Activated naive CD4-positive, alpha-beta T cell treated with anti-CD3 and anti-CD28 coated beads, Interleukin-2, amount 50 U/mL, for 24 hours (primary cell): ENCODE results near the gene EGR4.

Source experiments
- H3K27ac Mint-ChIP-seq: one replicate; pipeline ENCODE4 v1.8.0; 2021; ENCODE audit warnings: mild to moderate bottlenecking, mixed read lengths
- H3K27me3 Mint-ChIP-seq: one replicate; pipeline ENCODE4 v1.8.0; 2021; ENCODE audit warnings: mixed read lengths
- H3K36me3 Mint-ChIP-seq: one replicate; pipeline ENCODE4 v1.8.0; 2021; ENCODE audit warnings: mixed read lengths
- H3K4me1 Mint-ChIP-seq: one replicate; pipeline ENCODE4 v1.8.0; 2021; ENCODE audit warnings: mixed read lengths
- H3K4me3 Mint-ChIP-seq: one replicate; pipeline ENCODE4 v1.8.0; 2021; ENCODE audit warnings: mild to moderate bottlenecking, mixed read lengths
- H3K9me3 Mint-ChIP-seq: one replicate; pipeline ENCODE4 v1.8.0; 2021; ENCODE audit warnings: mixed read lengths

The EGR4 gene

GRCh38 chr2:73250872-73251846, 42.2 kb downstream of the EGR4 start:
- no peak overlapping the region for H3K27ac Mint-ChIP-seq
- H3K27me3 Mint-ChIP-seq, result no peaks in the 10 kb centered on the region
- H3K36me3 Mint-ChIP-seq, result peaks cover 21% of the 10 kb centered on the region
- peaks cover 8% of the 10 kb centered on the region for H3K4me1 Mint-ChIP-seq
- H3K9me3 Mint-ChIP-seq, result no peaks in the 10 kb centered on the region
- H3K4me3 Mint-ChIP-seq, result no peak overlapping the region

- no peak overlapping the region for H3K4me3 Mint-ChIP-seq
- no peaks in the 10 kb centered on the region for H3K27me3 Mint-ChIP-seq
- H3K27ac Mint-ChIP-seq, result no peak overlapping the region
- peaks cover 15% of the 10 kb centered on the region for H3K4me1 Mint-ChIP-seq
- no peaks in the 10 kb centered on the region for H3K9me3 Mint-ChIP-seq
- peaks cover 20% of the 10 kb centered on the region for H3K36me3 Mint-ChIP-seq
Measured at GRCh38 chr2:73249636-73250035, 43.7 kb downstream of the EGR4 start.

DNA sequence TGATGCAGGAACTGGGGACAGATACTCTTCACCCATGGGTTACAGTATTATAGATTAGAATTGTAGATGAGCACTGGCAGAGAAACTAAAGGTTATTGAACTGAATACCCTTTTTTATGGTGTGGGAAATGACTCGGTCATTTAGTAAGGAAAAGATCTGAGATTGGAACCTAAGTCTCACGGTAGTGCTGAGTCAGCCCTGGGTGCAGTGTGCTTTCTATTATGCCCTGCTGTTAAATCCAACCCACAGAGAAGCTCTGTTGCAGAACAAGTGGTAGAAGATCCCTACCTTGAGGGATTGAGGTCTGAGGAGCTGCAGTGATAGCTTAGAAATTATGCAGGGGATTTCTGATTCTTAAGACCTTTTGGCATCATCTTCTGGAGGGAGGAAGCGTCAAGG, 46.5 kb downstream of the EGR4 start:
- Mint-ChIP-seq H3K27me3 (no peaks in the 10 kb centered on the region), H3K9me3 (no peaks in the 10 kb centered on the region), H3K36me3 (peaks cover 17% of the 10 kb centered on the region), H3K4me1 (peaks cover 15% of the 10 kb centered on the region), H3K27ac (peak overlapping the region; percentile 57), H3K4me3 (no peak overlapping the region)

GRCh38 chr2:73244580-73244979, 48.8 kb downstream of the EGR4 start:
- H3K9me3 Mint-ChIP-seq, result no peaks in the 10 kb centered on the region
- H3K36me3 Mint-ChIP-seq, result peaks cover 13% of the 10 kb centered on the region
- no peak overlapping the region for H3K4me3 Mint-ChIP-seq
- H3K27me3 Mint-ChIP-seq, result no peaks in the 10 kb centered on the region
- H3K4me1 Mint-ChIP-seq, result peaks cover 17% of the 10 kb centered on the region
- H3K27ac Mint-ChIP-seq, result no peak overlapping the region

DNA sequence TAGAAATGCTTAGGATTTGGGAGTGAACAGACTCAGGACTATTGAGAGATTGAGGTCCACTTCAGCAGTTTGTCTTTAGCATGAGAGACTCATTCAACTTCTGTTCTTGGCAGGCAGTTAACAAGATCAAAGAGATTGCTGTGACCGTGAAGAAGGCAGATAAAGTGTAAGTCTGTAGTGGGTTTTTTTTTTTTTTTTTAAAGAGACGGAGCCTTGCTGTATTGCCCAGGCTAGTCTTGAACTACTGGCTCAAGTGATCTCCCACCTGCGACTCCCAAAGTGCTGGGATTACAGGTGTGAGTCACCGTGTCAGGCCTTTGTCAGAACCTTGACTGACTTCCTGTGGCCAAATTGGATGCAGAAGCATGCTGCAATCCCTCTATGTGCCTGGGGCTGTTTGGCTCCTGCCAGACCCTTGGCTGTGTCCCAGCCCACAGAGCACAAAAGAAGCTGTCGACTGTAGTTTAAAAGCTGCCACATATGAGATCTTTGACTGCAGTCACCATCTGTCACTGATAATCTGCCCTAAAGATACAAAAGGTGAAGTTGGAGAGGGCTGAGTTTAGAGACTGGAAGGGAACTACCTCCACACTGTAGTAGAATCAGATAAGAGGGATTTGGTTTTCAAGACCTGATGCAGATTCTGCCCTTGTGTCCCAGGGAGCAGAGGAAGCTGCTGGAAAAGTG, 49.3 kb downstream of the EGR4 start:
- H3K4me3 Mint-ChIP-seq, result no peak overlapping the region
- peaks cover 11% of the 10 kb centered on the region for H3K36me3 Mint-ChIP-seq
- no peaks in the 10 kb centered on the region for H3K27me3 Mint-ChIP-seq
- H3K9me3 Mint-ChIP-seq, result no peaks in the 10 kb centered on the region
- peak overlapping the region; percentile 8 for H3K27ac Mint-ChIP-seq
- peaks cover 23% of the 10 kb centered on the region for H3K4me1 Mint-ChIP-seq
